HepG2 (cell line): ENCODE measurements around the gene PTGES3. TPM values are rescaled to one million over a fixed set of nuclear protein-coding genes. Genes with fewer than 3 reads are reported as not detected.
A peak's percentile ranks its signal among the peaks of the same experiment; 100 is the strongest.

Experiments used
- CCDC6 ChIP-seq: sonication (generic); formaldehyde crosslinking; IDR thresholded peaks from 2 replicates; pipeline ENCODE4 v1.8.1; 2022; ENCODE audit warnings: mild to moderate bottlenecking, missing genetic modification reagents, moderate library complexity
- FOSL1 ChIP-seq: sonication (generic); formaldehyde crosslinking; IDR thresholded peaks from 2 replicates; pipeline ENCODE4 v1.9.0; 2021; ENCODE audit warnings: missing genetic modification reagents, borderline replicate concordance
- MYNN ChIP-seq: sonication (generic); formaldehyde crosslinking; IDR thresholded peaks from 2 replicates; pipeline ENCODE4 v1.4.0; 2020; ENCODE audit warnings: mild to moderate bottlenecking, low read depth, missing genetic modification reagents
- PHF21A ChIP-seq: sonication (generic); formaldehyde crosslinking; IDR thresholded peaks from 2 replicates; pipeline ENCODE4 v1.5.0; 2020; ENCODE audit warnings: mild to moderate bottlenecking, missing genetic modification reagents
- POLR2A ChIP-seq, 2 experiments: IDR thresholded peaks; 2 replicates each; pipeline ENCODE4 v1.6.1; 2011; ENCODE audit warnings: low read depth in 2 of 2, low read length in 2 of 2, mild to moderate bottlenecking in 1 of 2, moderate library complexity in 1 of 2; ENCODE audit not compliant: insufficient read depth in 1 of 2
- XRCC5 ChIP-seq: fragments of 200-400 bp; formaldehyde crosslinking; optimal IDR thresholded peaks from 2 replicates; pipeline ENCODE3; 2017; ENCODE audit warnings: mild to moderate bottlenecking, low read length
- ZNF296 ChIP-seq: sonication (generic); formaldehyde crosslinking; conservative IDR thresholded peaks from 2 replicates; pipeline ENCODE4 v1.5.0; 2020; ENCODE audit warnings: mild to moderate bottlenecking, missing genetic modification reagents
- ZNF430 ChIP-seq: sonication (generic); formaldehyde crosslinking; IDR thresholded peaks from 2 replicates; pipeline ENCODE4 v1.9.0; 2021; ENCODE audit warnings: mild to moderate bottlenecking, missing genetic modification reagents
- ZNF543 ChIP-seq: sonication (generic); formaldehyde crosslinking; IDR thresholded peaks from 2 replicates; pipeline ENCODE4 v1.4.0; 2020; ENCODE audit warnings: mild to moderate bottlenecking, missing genetic modification reagents
- ZNF546 ChIP-seq: sonication (generic); formaldehyde crosslinking; conservative IDR thresholded peaks from 2 replicates; pipeline ENCODE4 v1.8.1; 2023; ENCODE audit warnings: mild to moderate bottlenecking, missing genetic modification reagents
- ZNF564 ChIP-seq: sonication (generic); formaldehyde crosslinking; IDR thresholded peaks from 2 replicates; pipeline ENCODE4 v1.8.1; 2023; ENCODE audit warnings: mild to moderate bottlenecking, missing genetic modification reagents
- ZNF615 ChIP-seq: sonication (generic); formaldehyde crosslinking; IDR thresholded peaks from 2 replicates; pipeline ENCODE4 v1.5.0; 2020; ENCODE audit warnings: mild to moderate bottlenecking, missing genetic modification reagents, borderline replicate concordance
- polyA plus RNA-seq, 8 experiments: library from polyadenylated mRNA; depleted of rRNA in 3 of 8; stranded (reverse) in 7 of 8; unstranded in 1 of 8; fragments of >200 nt; fragmentation: Illumina TruSeq in 4 of 8; extraction: Trizol in 4 of 8; gene quantifications; 2 replicates each; pipeline versions ENCODE4 v1.2.1 to v1.2.3, GENCODE V29; 2011 to 2016; ENCODE audit warnings: low read depth in 4 of 8, missing spikeins in 1 of 8, mixed read lengths in 1 of 8; ENCODE audit not compliant: insufficient read depth in 1 of 8
- total RNA-seq, 5 experiments: library from RNA; depleted of rRNA; stranded (reverse); fragments of >200 nt; fragmentation: Illumina TruSeq; extraction: Trizol; gene quantifications; 2 replicates each; pipeline ENCODE4 v1.2.3, GENCODE V29; 2016; ENCODE audit warnings: low read depth in 1 of 5
- TF ChIP-seq, protein P1 (sequence below): sonication (generic); formaldehyde crosslinking; IDR thresholded peaks from 2 replicates; pipeline ENCODE4 v1.5.0; 2020; ENCODE audit warnings: mild to moderate bottlenecking, missing genetic modification reagents, borderline replicate concordance
- TF ChIP-seq, protein P2 (sequence below): sonication (generic); formaldehyde crosslinking; IDR thresholded peaks from 2 replicates; pipeline ENCODE4 v1.4.0; 2020; ENCODE audit warnings: mild to moderate bottlenecking, missing genetic modification reagents
- TF ChIP-seq, protein P3 (sequence below): sonication (generic); formaldehyde crosslinking; IDR thresholded peaks from 2 replicates; pipeline ENCODE4 v1.4.0; 2020; ENCODE audit warnings: missing genetic modification reagents

The PTGES3 gene
- total and polyA plus RNA-seq, 2 of the 13 experiments (the other 11 are each of a cell fraction or from before 2014, with no cell fraction given) = 54.4 to 159 TPM

DNA sequence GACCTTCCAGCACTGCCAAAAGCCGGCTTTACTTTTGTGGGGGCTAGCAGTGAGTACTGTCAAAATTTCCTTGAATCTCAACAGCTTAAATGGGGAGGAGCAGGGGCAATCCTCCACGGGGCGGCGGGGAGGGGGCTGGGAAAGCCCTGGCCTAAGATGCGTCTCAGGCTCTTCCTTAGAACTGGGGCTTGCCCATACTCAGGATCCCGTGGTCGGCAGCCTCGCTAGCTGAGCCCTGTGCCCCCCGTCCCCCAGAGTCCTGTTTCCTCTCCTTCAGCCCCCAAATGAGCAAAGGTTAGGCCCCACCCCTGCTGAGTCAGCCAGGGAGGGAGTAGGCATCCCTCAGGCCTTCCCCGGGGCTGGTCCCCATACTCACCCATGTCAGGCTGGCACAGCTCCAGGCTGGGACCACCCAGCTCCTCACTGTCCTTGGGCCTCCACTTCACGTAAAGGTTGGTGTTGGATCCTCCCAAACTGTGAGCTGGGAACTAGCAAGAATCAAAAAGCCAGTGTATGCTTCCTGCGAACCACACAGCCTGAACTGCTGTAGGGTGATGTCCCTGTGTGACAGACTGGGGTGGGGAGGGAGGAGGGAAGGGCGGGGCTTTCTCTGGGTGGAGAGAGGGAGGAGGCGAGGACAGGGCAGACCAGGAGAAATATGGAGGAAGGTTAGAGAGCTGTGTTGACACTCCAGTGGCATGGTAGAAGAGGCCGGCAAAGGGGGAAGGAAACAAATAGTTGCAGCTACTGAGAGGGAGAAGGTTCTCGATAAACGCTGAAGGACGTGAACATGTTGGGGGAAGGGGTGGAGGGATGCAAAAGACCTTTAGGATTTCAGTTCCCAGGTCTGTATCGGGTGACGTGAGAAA is 52.0 kb downstream of the PTGES3 start (continued):
- TF ChIP-seq, protein P1, sequence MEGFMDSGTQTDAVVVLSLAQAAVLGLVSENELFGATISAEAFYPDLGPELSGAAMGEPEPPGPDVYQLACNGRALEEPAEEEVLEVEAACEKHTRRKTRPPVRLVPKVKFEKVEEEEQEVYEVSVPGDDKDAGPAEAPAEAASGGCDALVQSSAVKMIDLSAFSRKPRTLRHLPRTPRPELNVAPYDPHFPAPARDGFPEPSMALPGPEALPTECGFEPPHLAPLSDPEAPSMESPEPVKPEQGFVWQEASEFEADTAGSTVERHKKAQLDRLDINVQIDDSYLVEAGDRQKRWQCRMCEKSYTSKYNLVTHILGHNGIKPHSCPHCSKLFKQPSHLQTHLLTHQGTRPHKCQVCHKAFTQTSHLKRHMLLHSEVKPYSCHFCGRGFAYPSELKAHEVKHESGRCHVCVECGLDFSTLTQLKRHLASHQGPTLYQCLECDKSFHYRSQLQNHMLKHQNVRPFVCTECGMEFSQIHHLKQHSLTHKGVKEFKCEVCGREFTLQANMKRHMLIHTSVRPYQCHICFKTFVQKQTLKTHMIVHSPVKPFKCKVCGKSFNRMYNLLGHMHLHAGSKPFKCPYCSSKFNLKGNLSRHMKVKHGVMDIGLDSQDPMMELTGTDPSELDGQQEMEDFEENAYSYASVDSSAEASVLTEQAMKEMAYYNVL (CRISPR knock-in tag) = no peak
- 0 out of 2 replicates have a peak, but pooled peaks have one; percentile 49 for TF ChIP-seq ZNF296 (CRISPR knock-in tag)
- TF ChIP-seq CCDC6 (CRISPR knock-in tag) = 0 out of 2 replicates have a peak, but pooled peaks have one; percentile 57
- 0 out of 2 replicates have a peak, but pooled peaks have one; percentile 53 for TF ChIP-seq ZNF546 (CRISPR knock-in tag)
- TF ChIP-seq MYNN (CRISPR knock-in tag) = no peak
- TF ChIP-seq XRCC5 = peak; percentile 19
- TF ChIP-seq PHF21A (CRISPR knock-in tag) = peak; percentile 7; the same call in 1 of the 2 replicates
- peak in 1 of 2 experiments; percentile 62; a peak in 2 of 4 replicates for TF ChIP-seq POLR2A (IDR thresholded peaks at IDR 0.05; ENCODE audit: insufficient read depth in 1 of 2, low read depth in 2 of 2, low read length in 2 of 2)
- 0 out of 2 replicates have a peak, but pooled peaks have one; percentile 45 for TF ChIP-seq ZNF430
- TF ChIP-seq, protein P2, sequence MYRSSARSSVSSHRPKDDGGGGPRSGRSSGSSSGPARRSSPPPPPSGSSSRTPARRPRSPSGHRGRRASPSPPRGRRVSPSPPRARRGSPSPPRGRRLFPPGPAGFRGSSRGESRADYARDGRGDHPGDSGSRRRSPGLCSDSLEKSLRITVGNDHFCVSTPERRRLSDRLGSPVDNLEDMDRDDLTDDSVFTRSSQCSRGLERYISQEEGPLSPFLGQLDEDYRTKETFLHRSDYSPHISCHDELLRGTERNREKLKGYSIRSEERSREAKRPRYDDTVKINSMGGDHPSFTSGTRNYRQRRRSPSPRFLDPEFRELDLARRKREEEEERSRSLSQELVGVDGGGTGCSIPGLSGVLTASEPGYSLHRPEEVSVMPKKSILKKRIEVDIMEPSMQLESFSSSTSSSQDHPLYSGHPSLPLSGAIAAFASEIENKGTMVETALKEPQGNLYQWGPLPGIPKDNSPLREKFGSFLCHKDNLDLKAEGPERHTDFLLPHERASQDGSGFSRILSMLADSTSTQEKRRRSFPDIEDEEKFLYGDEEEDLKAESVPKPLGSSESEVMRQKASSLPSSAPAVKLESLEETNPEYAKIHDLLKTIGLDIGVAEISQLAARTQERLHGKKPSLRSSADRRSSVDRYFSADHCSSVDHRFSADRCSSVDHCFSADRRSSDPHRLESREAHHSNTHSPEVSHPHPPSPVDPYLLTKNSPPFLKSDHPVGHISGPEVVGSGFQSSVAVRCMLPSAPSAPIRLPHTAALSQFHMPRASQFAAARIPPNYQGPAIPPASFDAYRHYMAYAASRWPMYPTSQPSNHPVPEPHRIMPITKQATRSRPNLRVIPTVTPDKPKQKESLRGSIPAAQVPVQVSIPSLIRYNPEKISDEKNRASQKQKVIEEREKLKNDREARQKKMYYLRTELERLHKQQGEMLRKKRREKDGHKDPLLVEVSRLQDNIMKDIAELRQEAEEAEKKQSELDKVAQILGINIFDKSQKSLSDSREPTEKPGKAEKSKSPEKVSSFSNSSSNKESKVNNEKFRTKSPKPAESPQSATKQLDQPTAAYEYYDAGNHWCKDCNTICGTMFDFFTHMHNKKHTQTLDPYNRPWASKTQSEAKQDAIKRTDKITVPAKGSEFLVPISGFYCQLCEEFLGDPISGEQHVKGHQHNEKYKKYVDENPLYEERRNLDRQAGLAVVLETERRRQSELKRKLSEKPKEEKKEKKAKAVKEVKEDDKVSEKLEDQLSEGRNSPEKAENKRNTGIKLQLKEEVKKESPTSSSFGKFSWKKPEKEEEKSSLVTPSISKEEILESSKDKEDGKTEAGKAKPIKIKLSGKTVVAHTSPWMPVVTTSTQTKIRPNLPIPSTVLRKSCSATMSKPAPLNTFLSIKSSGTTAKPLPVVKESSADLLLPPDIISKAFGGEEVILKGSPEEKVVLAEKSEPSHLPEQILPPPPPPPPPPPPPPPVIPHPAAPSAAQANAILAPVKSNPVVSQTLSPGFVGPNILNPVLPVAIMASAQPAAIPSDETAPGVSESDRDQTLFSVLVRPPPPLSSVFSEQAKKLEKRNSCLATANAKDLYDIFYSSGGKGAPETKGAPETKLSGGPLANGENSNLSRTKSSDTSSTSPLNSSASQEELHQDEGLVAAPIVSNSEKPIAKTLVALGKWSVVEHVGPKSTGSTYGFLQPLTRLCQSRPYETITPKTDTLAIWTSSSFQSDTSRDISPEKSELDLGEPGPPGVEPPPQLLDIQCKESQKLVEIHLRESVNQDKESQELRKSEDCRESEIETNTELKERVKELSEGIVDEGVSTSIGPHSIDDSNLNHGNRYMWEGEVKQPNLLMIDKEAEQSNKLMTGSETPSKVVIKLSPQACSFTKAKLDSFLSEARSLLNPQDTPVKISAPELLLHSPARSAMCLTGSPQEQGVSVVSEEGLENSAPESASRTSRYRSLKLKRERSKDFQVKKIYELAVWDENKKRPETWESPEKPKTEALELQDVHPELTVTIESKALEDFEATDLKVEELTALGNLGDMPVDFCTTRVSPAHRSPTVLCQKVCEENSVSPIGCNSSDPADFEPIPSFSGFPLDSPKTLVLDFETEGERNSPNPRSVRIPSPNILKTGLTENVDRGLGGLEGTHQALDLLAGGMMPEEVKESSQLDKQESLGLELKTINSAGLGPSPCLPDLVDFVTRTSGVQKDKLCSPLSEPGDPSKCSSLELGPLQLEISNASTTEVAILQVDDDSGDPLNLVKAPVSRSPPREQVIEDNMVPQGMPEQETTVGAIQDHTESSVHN = 0 out of 2 replicates have a peak, but pooled peaks have one; percentile 7
- 0 out of 2 replicates have a peak, but pooled peaks have one; percentile 33 for TF ChIP-seq FOSL1
- TF ChIP-seq, protein P3, sequence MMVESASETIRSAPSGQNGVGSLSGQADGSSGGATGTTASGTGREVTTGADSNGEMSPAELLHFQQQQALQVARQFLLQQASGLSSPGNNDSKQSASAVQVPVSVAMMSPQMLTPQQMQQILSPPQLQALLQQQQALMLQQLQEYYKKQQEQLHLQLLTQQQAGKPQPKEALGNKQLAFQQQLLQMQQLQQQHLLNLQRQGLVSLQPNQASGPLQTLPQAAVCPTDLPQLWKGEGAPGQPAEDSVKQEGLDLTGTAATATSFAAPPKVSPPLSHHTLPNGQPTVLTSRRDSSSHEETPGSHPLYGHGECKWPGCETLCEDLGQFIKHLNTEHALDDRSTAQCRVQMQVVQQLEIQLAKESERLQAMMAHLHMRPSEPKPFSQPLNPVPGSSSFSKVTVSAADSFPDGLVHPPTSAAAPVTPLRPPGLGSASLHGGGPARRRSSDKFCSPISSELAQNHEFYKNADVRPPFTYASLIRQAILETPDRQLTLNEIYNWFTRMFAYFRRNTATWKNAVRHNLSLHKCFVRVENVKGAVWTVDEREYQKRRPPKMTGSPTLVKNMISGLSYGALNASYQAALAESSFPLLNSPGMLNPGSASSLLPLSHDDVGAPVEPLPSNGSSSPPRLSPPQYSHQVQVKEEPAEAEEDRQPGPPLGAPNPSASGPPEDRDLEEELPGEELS (CRISPR knock-in tag) = 0 out of 2 replicates have a peak, but pooled peaks have one; percentile 6
- TF ChIP-seq ZNF543 = 0 out of 2 replicates have a peak, but pooled peaks have one; percentile 16
- TF ChIP-seq ZNF615 (CRISPR knock-in tag) = peak; percentile 50; the same call in 1 of the 2 replicates
- TF ChIP-seq ZNF564 (CRISPR knock-in tag) = 0 out of 2 replicates have a peak, but pooled peaks have one; percentile 27
